Dendritic cell treated with granulocyte-macrophage colony-stimulating factor and Interleukin-4, amounts not matched to agents 40 ng/mL and 50 ng/mL, for 4 days (primary cell): ENCODE results near the gene TUBD1.
"Not testable (repeated sequence)": the region's sequence is repeated elsewhere in the genome, so short reads cannot be mapped to it uniquely, and the experiment has no call there.

Experiments used
- H3K27ac Mint-ChIP-seq: one replicate; pipeline ENCODE4 v1.8.0; 2022; ENCODE audit warnings: mild to moderate bottlenecking, mixed read lengths
- H3K27me3 Mint-ChIP-seq: one replicate; pipeline ENCODE4 v1.8.0; 2022; ENCODE audit warnings: mild to moderate bottlenecking, mixed read lengths
- H3K36me3 Mint-ChIP-seq: one replicate; pipeline ENCODE4 v1.8.0; 2022; ENCODE audit warnings: low read depth, mixed read lengths
- H3K4me1 Mint-ChIP-seq: one replicate; pipeline ENCODE4 v1.8.0; 2022; ENCODE audit warnings: low read depth, mixed read lengths
- H3K4me3 Mint-ChIP-seq: one replicate; pipeline ENCODE4 v1.8.0; 2022; ENCODE audit warnings: mild to moderate bottlenecking, moderate library complexity, mixed read lengths
- H3K9me3 Mint-ChIP-seq: one replicate; pipeline ENCODE4 v1.8.0; 2022; ENCODE audit warnings: mixed read lengths
- intact Hi-C: fragments of 100-400 bp; cut with micrococcal nuclease; formaldehyde crosslinking; loops from one replicate; pipeline ENCODE4 v1.15.0; 2022

The TUBD1 gene

GRCh38 chr17:59830007-59830630, 62.6 kb downstream of the TUBD1 start:
- Mint-ChIP-seq H3K27ac (peak overlapping the region; percentile 81), H3K4me1 (peaks cover 47% of the 10 kb centered on the region), H3K9me3 (no peaks in the 10 kb centered on the region), H3K27me3 (no peaks in the 10 kb centered on the region), H3K4me3 (peak overlapping the region; percentile 17), H3K36me3 (peaks cover 28% of the 10 kb centered on the region)
- intact Hi-C loops = no loop called here

GRCh38 chr17:59829217-59830006, 63.3 kb downstream of the TUBD1 start:
- Mint-ChIP-seq H3K9me3 (no peaks in the 10 kb centered on the region), H3K4me3 (peak overlapping the region; percentile 52), H3K4me1 (peaks cover 47% of the 10 kb centered on the region), H3K36me3 (peaks cover 27% of the 10 kb centered on the region), H3K27me3 (no peaks in the 10 kb centered on the region), H3K27ac (peak overlapping the region; percentile 81)
- intact Hi-C loops = loop anchor here (1.0 kb wide), 1 partner anchor 8 kb away; no protein-coding TSS in a partner anchor

GRCh38 chr17:59828819-59829216, 63.9 kb downstream of the TUBD1 start:
- H3K9me3 Mint-ChIP-seq, H3K27me3 Mint-ChIP-seq: not testable (repeated sequence)
- Mint-ChIP-seq H3K4me1 (peaks cover 47% of the 10 kb centered on the region), H3K36me3 (peaks cover 27% of the 10 kb centered on the region), H3K4me3 (peak overlapping the region; percentile 40), H3K27ac (peak overlapping the region; percentile 81)
- intact Hi-C loops = loop anchor here (1.0 kb wide), 1 partner anchor 8 kb away; no protein-coding TSS in a partner anchor

- Mint-ChIP-seq H3K4me3 (no peak overlapping the region), H3K27me3 (no peaks in the 10 kb centered on the region), H3K4me1 (peaks cover 47% of the 10 kb centered on the region), H3K36me3 (peaks cover 29% of the 10 kb centered on the region), H3K27ac (peak overlapping the region; percentile 81), H3K9me3 (no peaks in the 10 kb centered on the region)
- intact Hi-C loops = no loop called here
Observed at GRCh38 chr17:59828478-59828760, 64.3 kb downstream of the TUBD1 start.

GRCh38 chr17:59827721-59828477, 64.8 kb downstream of the TUBD1 start:
- Mint-ChIP-seq H3K4me3 (no peak overlapping the region), H3K36me3 (peaks cover 35% of the 10 kb centered on the region)
- intact Hi-C loops = no loop called here

GRCh38 chr17:59826706-59827453, 65.9 kb downstream of the TUBD1 start:
- intact Hi-C loops = no loop called here
- H3K9me3 Mint-ChIP-seq = no peaks in the 10 kb centered on the region
- H3K4me1 Mint-ChIP-seq = peaks cover 47% of the 10 kb centered on the region
- peaks cover 42% of the 10 kb centered on the region for H3K36me3 Mint-ChIP-seq
- H3K4me3 Mint-ChIP-seq = no peak overlapping the region
- H3K27me3 Mint-ChIP-seq = no peaks in the 10 kb centered on the region
- peak overlapping the region; percentile 81 for H3K27ac Mint-ChIP-seq

More at GRCh38 chr17:59827721-59828477, 64.8 kb downstream of the TUBD1 start:
- Mint-ChIP-seq H3K9me3 (no peaks in the 10 kb centered on the region), H3K4me1 (peaks cover 47% of the 10 kb centered on the region), H3K27me3 (no peaks in the 10 kb centered on the region), H3K27ac (peak overlapping the region; percentile 81)

GRCh38 chr17:59825533-59826322, 67.0 kb downstream of the TUBD1 start:
- Mint-ChIP-seq H3K9me3 (no peaks in the 10 kb centered on the region), H3K27me3 (no peaks in the 10 kb centered on the region), H3K4me1 (peaks cover 41% of the 10 kb centered on the region), H3K27ac (peak overlapping the region; percentile 81), H3K36me3 (peaks cover 42% of the 10 kb centered on the region), H3K4me3 (no peak overlapping the region)
- intact Hi-C loops = no loop called here

GRCh38 chr17:59815965-59816364, 76.8 kb downstream of the TUBD1 start:
- Mint-ChIP-seq H3K9me3 (no peaks in the 10 kb centered on the region), H3K27ac (peak overlapping the region; percentile 60), H3K36me3 (peaks cover 49% of the 10 kb centered on the region), H3K4me3 (no peak overlapping the region), H3K4me1 (peaks cover 52% of the 10 kb centered on the region), H3K27me3 (no peaks in the 10 kb centered on the region)
- intact Hi-C loops = no loop called here

GRCh38 chr17:59814685-59815084, 78.1 kb downstream of the TUBD1 start:
- H3K4me3 Mint-ChIP-seq = no peak overlapping the region
- H3K27ac Mint-ChIP-seq = no peak overlapping the region
- H3K4me1 Mint-ChIP-seq = peaks cover 45% of the 10 kb centered on the region
- no peaks in the 10 kb centered on the region for H3K9me3 Mint-ChIP-seq
- H3K36me3 Mint-ChIP-seq = peaks cover 44% of the 10 kb centered on the region
- intact Hi-C loops = no loop called here
- H3K27me3 Mint-ChIP-seq = no peaks in the 10 kb centered on the region

- no peaks in the 10 kb centered on the region for H3K9me3 Mint-ChIP-seq
- H3K36me3 Mint-ChIP-seq = peaks cover 43% of the 10 kb centered on the region
- no peak overlapping the region for H3K27ac Mint-ChIP-seq
- no peaks in the 10 kb centered on the region for H3K27me3 Mint-ChIP-seq
- H3K4me1 Mint-ChIP-seq = peaks cover 44% of the 10 kb centered on the region
- H3K4me3 Mint-ChIP-seq = no peak overlapping the region
- intact Hi-C loops = no loop called here
Observed at GRCh38 chr17:59814276-59814675, 78.5 kb downstream of the TUBD1 start.

GRCh38 chr17:59812139-59812538, 80.6 kb downstream of the TUBD1 start:
- intact Hi-C loops = no loop called here
- Mint-ChIP-seq H3K4me3 (peak overlapping the region; percentile 64), H3K9me3 (no peaks in the 10 kb centered on the region), H3K27me3 (no peaks in the 10 kb centered on the region), H3K27ac (peak overlapping the region; percentile 91), H3K36me3 (peaks cover 38% of the 10 kb centered on the region), H3K4me1 (peaks cover 56% of the 10 kb centered on the region)

GRCh38 chr17:59811209-59811608, 81.5 kb downstream of the TUBD1 start:
- no peaks in the 10 kb centered on the region for H3K27me3 Mint-ChIP-seq
- H3K27ac Mint-ChIP-seq = peak overlapping the region; percentile 91
- peaks cover 59% of the 10 kb centered on the region for H3K4me1 Mint-ChIP-seq
- peaks cover 29% of the 10 kb centered on the region for H3K36me3 Mint-ChIP-seq
- no peak overlapping the region for H3K4me3 Mint-ChIP-seq
- H3K9me3 Mint-ChIP-seq = no peaks in the 10 kb centered on the region
- intact Hi-C loops = no loop called here

GRCh38 chr17:59810894-59811153, 81.9 kb downstream of the TUBD1 start:
- intact Hi-C loops = no loop called here
- Mint-ChIP-seq H3K4me1 (peaks cover 55% of the 10 kb centered on the region), H3K36me3 (peaks cover 25% of the 10 kb centered on the region), H3K9me3 (no peaks in the 10 kb centered on the region), H3K27me3 (no peaks in the 10 kb centered on the region), H3K4me3 (no peak overlapping the region), H3K27ac (no peak overlapping the region)
